ENCODE measurements around the gene PREPL. TPM values are rescaled to one million over a fixed set of nuclear protein-coding genes. Genes with fewer than 3 reads are reported as not detected.
A peak's percentile ranks its signal among the peaks of the same experiment; 100 is the strongest.

The PREPL gene
- total RNA-seq, 1 donor, result 78.4 TPM

- TF ChIP-seq CTCF (IDR thresholded peaks at IDR 0.05; ENCODE audit: insufficient read depth, low read length), result no peak
- peak; percentile 59 for DNase-seq (ENCODE audit: low read depth)
These were observed 10.2 kb downstream of the PREPL start for GRCh38 chr2:44351088-44351487.

GRCh38 chr2:44349506-44349905 lies 11.8 kb downstream of the PREPL start:
- DNase-seq (ENCODE audit: low read depth), result no peak
- TF ChIP-seq CTCF (IDR thresholded peaks at IDR 0.05; ENCODE audit: insufficient read depth, low read length), result no peak
- H3K4me3 ChIP-seq (ENCODE audit: low read depth, low read length), result no peak overlapping the region

More at GRCh38 chr2:44351088-44351487, 10.2 kb downstream of the PREPL start:
- H3K4me3 ChIP-seq (ENCODE audit: low read depth, low read length), result no peak overlapping the region

- DNase-seq (ENCODE audit: low read depth), result peak; percentile 89
- TF ChIP-seq CTCF (IDR thresholded peaks at IDR 0.05; ENCODE audit: insufficient read depth, low read length), result no peak
- no peak overlapping the region for H3K4me3 ChIP-seq (ENCODE audit: low read depth, low read length)
These were observed 12.9 kb downstream of the PREPL start for GRCh38 chr2:44348400-44348799.

- no peak for TF ChIP-seq CTCF (IDR thresholded peaks at IDR 0.05; ENCODE audit: insufficient read depth, low read length)
- H3K4me3 ChIP-seq (ENCODE audit: low read depth, low read length), result no peak overlapping the region
- DNase-seq (ENCODE audit: low read depth), result peak; percentile 40
These were observed 13.8 kb downstream of the PREPL start for GRCh38 chr2:44347526-44347925.

GRCh38 chr2:44342854-44343253 lies 18.4 kb downstream of the PREPL start:
- H3K4me3 ChIP-seq (ENCODE audit: low read depth, low read length), result no peak overlapping the region
- DNase-seq (ENCODE audit: low read depth), result no peak
- TF ChIP-seq CTCF (IDR thresholded peaks at IDR 0.05; ENCODE audit: insufficient read depth, low read length), result peak; percentile 6

- H3K4me3 ChIP-seq (ENCODE audit: low read depth, low read length), result no peak overlapping the region
- peak; percentile 15 for DNase-seq (ENCODE audit: low read depth)
- no peak for TF ChIP-seq CTCF (IDR thresholded peaks at IDR 0.05; ENCODE audit: insufficient read depth, low read length)
These were observed 25.3 kb downstream of the PREPL start for GRCh38 chr2:44335806-44336538.

GRCh38 chr2:44333994-44334393 lies 27.3 kb downstream of the PREPL start:
- no peak for TF ChIP-seq CTCF (IDR thresholded peaks at IDR 0.05; ENCODE audit: insufficient read depth, low read length)
- DNase-seq (ENCODE audit: low read depth), result no peak
- no peak overlapping the region for H3K4me3 ChIP-seq (ENCODE audit: low read depth, low read length)

Data from fibroblast of the aortic adventitia (primary cell).